Measurements from ENCODE around the gene C10orf53.
"Not testable (repeated sequence)": the region's sequence is repeated elsewhere in the genome, so short reads cannot be mapped to it uniquely, and the experiment has no call there.

Gene C10orf53

DNA sequence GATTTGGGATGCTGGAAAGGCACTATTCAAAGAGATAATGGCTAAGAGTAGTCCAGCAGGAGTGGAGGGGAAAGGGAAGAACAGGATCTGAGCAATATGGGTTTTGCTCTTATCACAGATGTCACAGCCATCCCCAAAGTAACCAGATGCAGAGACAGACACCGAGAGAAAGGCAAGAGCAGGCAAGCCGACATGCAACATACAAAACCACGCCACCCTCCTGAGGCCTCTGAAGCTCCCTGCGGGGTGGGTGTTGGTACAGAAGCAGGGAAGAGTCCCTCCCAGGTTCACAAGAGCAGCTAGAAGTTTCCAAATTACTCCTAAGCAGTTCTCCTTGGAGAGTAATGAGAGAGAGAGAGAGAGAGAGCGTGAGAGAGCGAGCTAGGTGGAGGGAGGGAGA lies 10.8 kb upstream of the C10orf53 start:
- no peaks in the 10 kb centered on the region for H3K9me3 ChIP-seq (ENCODE audit: insufficient read depth, low read length, severe bottlenecking)
- H3K27me3 ChIP-seq (ENCODE audit: insufficient read depth, low read length, poor library complexity): no peaks in the 10 kb centered on the region

DNA sequence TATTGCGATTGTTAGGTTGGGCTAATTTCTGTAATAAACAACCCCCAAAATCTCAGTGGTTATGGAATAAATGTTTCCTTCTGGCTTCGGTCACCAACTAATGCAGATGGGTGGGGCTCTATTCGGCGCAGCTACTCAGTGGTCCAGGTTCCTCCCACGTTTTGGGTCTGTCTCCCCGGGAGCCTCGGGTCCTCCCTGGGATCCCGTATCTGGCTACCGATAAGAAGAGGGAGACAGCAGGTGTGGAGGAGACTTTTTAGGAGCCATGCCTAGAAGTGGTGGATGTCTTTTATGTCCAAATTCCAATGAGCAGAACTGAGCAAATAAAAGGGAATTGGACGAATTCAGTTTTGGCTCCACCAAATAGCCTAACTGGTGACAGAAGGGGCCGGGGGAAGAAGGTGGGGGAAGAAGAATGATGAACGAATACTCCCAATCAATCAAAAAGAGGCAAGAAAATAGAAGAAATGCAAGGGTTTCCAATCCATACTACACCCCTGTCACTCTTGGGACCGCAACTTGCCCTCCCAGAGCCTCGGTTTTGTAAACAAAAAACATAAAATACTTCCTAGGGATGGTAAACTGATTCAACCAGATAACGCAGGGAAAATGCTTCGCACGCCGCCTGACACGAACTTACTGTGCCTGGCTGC lies 498 bp upstream of the C10orf53 start:
- Histone ChIP-seq H3K9me3 (ENCODE audit: insufficient read depth, low read length, severe bottlenecking) (no peaks in the 10 kb centered on the region), H3K27ac (ENCODE audit: low read length) (no peak overlapping the region), H4K20me1 (ENCODE audit: insufficient read depth, low read length) (no peaks in the 10 kb centered on the region), H3K27me3 (ENCODE audit: insufficient read depth, low read length, poor library complexity) (no peaks in the 10 kb centered on the region), H2AFZ (ENCODE audit: low read depth, low read length) (no peak overlapping the region), H3K4me1 (ENCODE audit: insufficient read depth, low read length) (no peaks in the 10 kb centered on the region), H3K9ac (ENCODE audit: low read depth, low read length) (no peak overlapping the region), H3K36me3 (ENCODE audit: insufficient read depth, low read length) (no peaks in the 10 kb centered on the region), H3K4me2 (ENCODE audit: insufficient read depth, low read length) (no peak overlapping the region), H3K4me3 (ENCODE audit: low read depth in 1 of 2, low read length in 2 of 2) (no peak overlapping the region), H3K79me2 (ENCODE audit: insufficient read depth, low read length) (no peaks in the 10 kb centered on the region)
- TF ChIP-seq, protein P1, sequence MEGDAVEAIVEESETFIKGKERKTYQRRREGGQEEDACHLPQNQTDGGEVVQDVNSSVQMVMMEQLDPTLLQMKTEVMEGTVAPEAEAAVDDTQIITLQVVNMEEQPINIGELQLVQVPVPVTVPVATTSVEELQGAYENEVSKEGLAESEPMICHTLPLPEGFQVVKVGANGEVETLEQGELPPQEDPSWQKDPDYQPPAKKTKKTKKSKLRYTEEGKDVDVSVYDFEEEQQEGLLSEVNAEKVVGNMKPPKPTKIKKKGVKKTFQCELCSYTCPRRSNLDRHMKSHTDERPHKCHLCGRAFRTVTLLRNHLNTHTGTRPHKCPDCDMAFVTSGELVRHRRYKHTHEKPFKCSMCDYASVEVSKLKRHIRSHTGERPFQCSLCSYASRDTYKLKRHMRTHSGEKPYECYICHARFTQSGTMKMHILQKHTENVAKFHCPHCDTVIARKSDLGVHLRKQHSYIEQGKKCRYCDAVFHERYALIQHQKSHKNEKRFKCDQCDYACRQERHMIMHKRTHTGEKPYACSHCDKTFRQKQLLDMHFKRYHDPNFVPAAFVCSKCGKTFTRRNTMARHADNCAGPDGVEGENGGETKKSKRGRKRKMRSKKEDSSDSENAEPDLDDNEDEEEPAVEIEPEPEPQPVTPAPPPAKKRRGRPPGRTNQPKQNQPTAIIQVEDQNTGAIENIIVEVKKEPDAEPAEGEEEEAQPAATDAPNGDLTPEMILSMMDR (IDR thresholded peaks at IDR 0.05; ENCODE audit: borderline replicate concordance, extremely low read depth, low read length, poor library complexity, severe bottlenecking): no peak
- no peak for TF ChIP-seq EZH2 (IDR thresholded peaks at IDR 0.05; ENCODE audit: borderline replicate concordance, low read depth, low read length, severe bottlenecking)
- DNase-seq (no peak), ATAC-seq (ENCODE audit: insufficient read depth, low read depth) (no peak)

More for the DNA sequence above, 10.8 kb upstream of the C10orf53 start:
- no peak overlapping the region for H3K4me3 ChIP-seq (ENCODE audit: low read depth in 1 of 2, low read length in 2 of 2)
- ATAC-seq (ENCODE audit: insufficient read depth, low read depth) (peak; percentile 81), DNase-seq (peak; percentile 44)
- no peak overlapping the region for H3K27ac ChIP-seq (ENCODE audit: low read length)
- 0 out of 2 replicates have a peak, but pooled peaks cover 4% of the 10 kb centered on the region for H3K4me1 ChIP-seq (ENCODE audit: insufficient read depth, low read length)
- no peak overlapping the region for H3K9ac ChIP-seq (ENCODE audit: low read depth, low read length)
- no peaks in the 10 kb centered on the region for H3K79me2 ChIP-seq (ENCODE audit: insufficient read depth, low read length)
- H2AFZ ChIP-seq (ENCODE audit: low read depth, low read length): no peak overlapping the region
- no peaks in the 10 kb centered on the region for H3K36me3 ChIP-seq (ENCODE audit: insufficient read depth, low read length)
- no peaks in the 10 kb centered on the region for H4K20me1 ChIP-seq (ENCODE audit: insufficient read depth, low read length)
- H3K4me2 ChIP-seq (ENCODE audit: insufficient read depth, low read length): no peak overlapping the region
- TF ChIP-seq EZH2 (IDR thresholded peaks at IDR 0.05; ENCODE audit: borderline replicate concordance, low read depth, low read length, severe bottlenecking): no peak
- TF ChIP-seq, protein P1 (IDR thresholded peaks at IDR 0.05; ENCODE audit: borderline replicate concordance, extremely low read depth, low read length, poor library complexity, severe bottlenecking): peak; percentile 18

DNA sequence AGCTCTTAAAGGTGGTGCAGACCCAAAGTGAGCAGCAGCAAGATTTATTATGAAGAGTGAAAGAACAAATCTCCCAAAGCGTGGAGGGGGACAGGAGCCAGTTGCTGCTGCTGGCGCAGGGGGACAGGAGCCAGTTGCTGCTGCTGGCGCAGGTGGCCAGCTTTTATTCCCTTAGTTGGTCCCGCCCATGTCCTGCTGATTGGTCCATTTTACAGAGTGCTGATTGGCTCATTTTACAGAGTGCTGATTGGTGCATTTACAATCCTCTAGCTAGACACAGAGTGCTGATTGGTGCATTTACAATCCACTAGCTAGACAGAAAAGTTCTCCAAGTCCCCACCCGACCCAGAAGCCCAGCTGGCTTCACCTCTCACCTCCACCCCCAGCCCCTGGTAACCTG lies 3.0 kb downstream of the C10orf53 start:
- not testable (repeated sequence) for H3K79me2 ChIP-seq (ENCODE audit: insufficient read depth, low read length); DNase-seq; H3K9ac ChIP-seq (ENCODE audit: low read depth, low read length); H3K27ac ChIP-seq (ENCODE audit: low read length); ATAC-seq (ENCODE audit: insufficient read depth, low read depth); H3K4me2 ChIP-seq (ENCODE audit: insufficient read depth, low read length); H3K4me3 ChIP-seq (ENCODE audit: low read depth in 1 of 2, low read length in 2 of 2); H3K4me1 ChIP-seq (ENCODE audit: insufficient read depth, low read length); H2AFZ ChIP-seq (ENCODE audit: low read depth, low read length); H3K36me3 ChIP-seq (ENCODE audit: insufficient read depth, low read length); H3K9me3 ChIP-seq (ENCODE audit: insufficient read depth, low read length, severe bottlenecking); H3K27me3 ChIP-seq (ENCODE audit: insufficient read depth, low read length, poor library complexity); H4K20me1 ChIP-seq (ENCODE audit: insufficient read depth, low read length)

DNA sequence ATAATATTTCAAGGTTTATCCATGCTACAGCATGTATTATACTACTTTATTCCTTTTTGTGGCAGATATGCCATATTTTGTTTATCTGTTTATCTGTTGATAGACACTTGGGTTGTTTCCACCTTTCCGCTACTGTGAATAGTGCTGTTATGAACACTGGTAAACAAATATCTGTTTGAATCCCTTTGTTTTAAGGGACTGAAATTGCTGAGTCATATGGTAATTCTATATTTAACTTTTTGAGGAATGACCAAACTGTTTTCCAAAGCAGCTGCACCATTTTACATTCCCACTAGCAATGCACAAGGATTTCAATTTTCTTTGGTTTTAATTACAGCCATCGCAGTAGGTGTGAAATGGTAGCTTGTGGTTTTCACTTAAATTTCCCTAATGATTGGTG lies 3.4 kb downstream of the C10orf53 start:
- no peaks in the 10 kb centered on the region for H3K27me3 ChIP-seq (ENCODE audit: insufficient read depth, low read length, poor library complexity)
- H3K9me3 ChIP-seq (ENCODE audit: insufficient read depth, low read length, severe bottlenecking): peaks cover 5% of the 10 kb centered on the region
- no peaks in the 10 kb centered on the region for H3K36me3 ChIP-seq (ENCODE audit: insufficient read depth, low read length)
- H3K4me2 ChIP-seq (ENCODE audit: insufficient read depth, low read length): no peak overlapping the region
- TF ChIP-seq, protein P1 (IDR thresholded peaks at IDR 0.05; ENCODE audit: borderline replicate concordance, extremely low read depth, low read length, poor library complexity, severe bottlenecking): no peak
- TF ChIP-seq EZH2 (IDR thresholded peaks at IDR 0.05; ENCODE audit: borderline replicate concordance, low read depth, low read length, severe bottlenecking): no peak
- DNase-seq (no peak), ATAC-seq (ENCODE audit: insufficient read depth, low read depth) (no peak)
- H3K4me3 ChIP-seq (ENCODE audit: low read depth in 1 of 2, low read length in 2 of 2): no peak overlapping the region
- H3K9ac ChIP-seq (ENCODE audit: low read depth, low read length): no peak overlapping the region
- H2AFZ ChIP-seq (ENCODE audit: low read depth, low read length): no peak overlapping the region
- H3K79me2 ChIP-seq (ENCODE audit: insufficient read depth, low read length): no peaks in the 10 kb centered on the region
- H3K4me1 ChIP-seq (ENCODE audit: insufficient read depth, low read length): no peaks in the 10 kb centered on the region
- no peaks in the 10 kb centered on the region for H4K20me1 ChIP-seq (ENCODE audit: insufficient read depth, low read length)
- H3K27ac ChIP-seq (ENCODE audit: low read length): no peak overlapping the region

Measured in DND-41 (cell line).